ENCODE measurements around the gene MLH3.

The MLH3 gene

DNA sequence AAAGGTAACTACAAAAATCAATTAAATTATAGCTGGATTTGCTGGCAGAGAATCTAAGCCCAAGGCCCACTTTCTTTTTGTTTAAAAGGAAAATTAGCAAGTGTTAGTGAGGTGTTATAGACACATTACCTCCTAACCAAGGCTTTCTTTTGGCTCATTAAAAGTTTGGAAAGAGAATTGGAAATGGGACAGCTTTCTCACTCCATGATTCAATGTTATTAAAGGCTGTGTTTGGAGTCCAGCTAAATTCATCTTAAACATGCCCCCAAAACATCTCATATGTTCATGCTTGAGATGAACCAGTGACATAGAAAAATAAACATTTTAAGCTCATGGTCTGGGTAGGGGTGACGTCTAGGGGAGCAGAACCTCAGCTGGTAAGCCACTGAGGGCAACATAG is 82.5 kb downstream of the MLH3 start:
- H3K27ac ChIP-seq, result no peak overlapping the region
- TF ChIP-seq, protein P1, sequence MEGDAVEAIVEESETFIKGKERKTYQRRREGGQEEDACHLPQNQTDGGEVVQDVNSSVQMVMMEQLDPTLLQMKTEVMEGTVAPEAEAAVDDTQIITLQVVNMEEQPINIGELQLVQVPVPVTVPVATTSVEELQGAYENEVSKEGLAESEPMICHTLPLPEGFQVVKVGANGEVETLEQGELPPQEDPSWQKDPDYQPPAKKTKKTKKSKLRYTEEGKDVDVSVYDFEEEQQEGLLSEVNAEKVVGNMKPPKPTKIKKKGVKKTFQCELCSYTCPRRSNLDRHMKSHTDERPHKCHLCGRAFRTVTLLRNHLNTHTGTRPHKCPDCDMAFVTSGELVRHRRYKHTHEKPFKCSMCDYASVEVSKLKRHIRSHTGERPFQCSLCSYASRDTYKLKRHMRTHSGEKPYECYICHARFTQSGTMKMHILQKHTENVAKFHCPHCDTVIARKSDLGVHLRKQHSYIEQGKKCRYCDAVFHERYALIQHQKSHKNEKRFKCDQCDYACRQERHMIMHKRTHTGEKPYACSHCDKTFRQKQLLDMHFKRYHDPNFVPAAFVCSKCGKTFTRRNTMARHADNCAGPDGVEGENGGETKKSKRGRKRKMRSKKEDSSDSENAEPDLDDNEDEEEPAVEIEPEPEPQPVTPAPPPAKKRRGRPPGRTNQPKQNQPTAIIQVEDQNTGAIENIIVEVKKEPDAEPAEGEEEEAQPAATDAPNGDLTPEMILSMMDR (conservative IDR thresholded peaks at IDR 0.05), result no peak
- TF ChIP-seq ZFX (IDR thresholded peaks at IDR 0.05), result no peak

DNA sequence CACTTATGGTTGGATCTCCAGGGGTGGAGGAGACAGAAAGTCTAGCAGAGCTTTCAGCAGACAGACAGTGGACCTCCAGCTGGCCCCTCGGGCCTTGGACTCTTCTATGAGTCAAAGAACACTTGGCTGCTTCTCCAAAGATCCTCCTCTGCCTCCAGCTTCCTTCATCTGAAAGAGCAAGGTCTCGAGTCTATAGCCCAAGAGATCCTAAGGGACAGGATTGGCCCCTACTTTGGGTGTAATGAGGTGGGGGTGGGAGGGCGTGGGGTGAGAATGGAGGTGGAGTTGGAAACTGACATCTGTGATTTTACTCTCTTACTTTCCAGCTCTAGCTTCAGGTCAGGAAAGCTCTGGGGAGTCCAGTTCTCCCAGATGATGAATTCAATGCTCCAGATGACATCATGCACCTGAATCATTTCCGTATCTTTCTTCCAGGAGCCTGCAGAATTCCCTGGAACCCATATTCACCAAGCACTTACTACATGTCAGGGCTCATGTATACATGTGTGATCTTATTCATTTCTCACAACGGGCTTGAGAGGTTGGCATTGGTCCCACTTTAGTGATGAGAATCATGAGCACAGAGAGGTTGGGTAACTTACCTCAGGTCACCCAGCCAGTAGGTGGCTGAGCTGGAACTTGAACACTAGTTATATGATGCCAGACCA is 85.6 kb downstream of the MLH3 start:
- TF ChIP-seq ZFX (IDR thresholded peaks at IDR 0.05), result no peak
- TF ChIP-seq, protein P1 (conservative IDR thresholded peaks at IDR 0.05), result no peak
- no peak overlapping the region for H3K27ac ChIP-seq

DNA sequence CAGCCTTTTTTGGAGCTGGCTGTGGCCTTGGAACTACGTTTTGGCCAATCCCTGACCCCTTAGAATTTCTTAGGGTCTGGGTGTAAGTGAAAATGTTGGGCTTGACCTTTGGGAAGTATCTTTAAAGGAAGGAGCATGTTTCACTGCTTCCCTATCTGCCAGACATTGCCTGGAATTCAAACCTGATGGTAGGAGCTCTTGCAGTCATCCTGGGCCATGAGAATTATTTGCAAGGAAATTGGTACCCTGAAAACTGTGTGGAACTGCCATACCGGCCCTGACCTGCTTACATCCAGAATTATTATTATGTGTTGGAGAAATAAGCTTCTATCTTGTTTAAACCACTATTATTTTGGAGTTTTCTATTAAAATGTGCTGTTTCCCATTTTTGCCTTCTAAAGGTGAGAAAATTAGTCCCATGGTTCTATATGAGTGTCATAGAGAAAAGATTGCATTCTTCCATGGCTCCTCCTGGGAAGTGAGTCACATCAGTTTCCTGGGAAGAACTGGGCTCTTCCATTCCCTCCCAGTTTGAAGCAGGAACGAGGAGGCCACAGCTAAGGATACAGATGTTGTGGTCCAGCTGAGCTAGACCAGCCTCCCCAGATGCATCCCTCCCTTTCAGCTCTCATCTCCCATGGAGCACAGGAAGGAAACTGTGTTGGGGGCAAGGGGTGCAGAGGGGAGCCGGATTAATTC is 86.3 kb downstream of the MLH3 start:
- TF ChIP-seq ZFX (IDR thresholded peaks at IDR 0.05), result no peak
- TF ChIP-seq, protein P1 (conservative IDR thresholded peaks at IDR 0.05), result no peak
- H3K27ac ChIP-seq, result no peak overlapping the region
